ENCODE data around the gene PPP1R1B. TPM values are rescaled to one million over a fixed set of nuclear protein-coding genes. Genes with fewer than 3 reads are reported as not detected.
A peak's percentile ranks its signal among the peaks of the same experiment; 100 is the strongest.

PPP1R1B gene
- total RNA-seq, 5 donors from 2014 or later (not counting 1 experiment from before 2014, with no cell fraction given), result 0.12 to 0.35 (median 0.18) TPM; not detected in 1

DNA sequence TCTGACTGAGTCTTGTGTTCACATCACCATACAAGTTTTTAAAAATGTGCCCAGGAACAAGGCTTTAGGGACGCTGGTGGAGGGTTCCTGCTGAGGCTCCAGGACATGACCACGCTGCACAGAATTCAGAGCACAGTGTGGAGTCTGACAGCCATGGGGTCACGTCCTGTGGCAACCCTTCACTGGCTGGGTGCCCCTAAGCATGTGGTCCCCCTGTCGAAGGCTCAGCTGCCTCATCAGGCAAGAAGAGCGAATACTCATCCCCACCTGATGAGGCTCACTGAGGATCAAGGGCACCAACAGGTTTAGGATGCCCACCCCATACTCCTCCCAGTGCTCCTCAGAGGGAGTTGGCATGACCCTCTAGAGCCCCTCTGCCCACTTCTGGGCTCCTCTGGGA, 47.4 kb downstream of the PPP1R1B start:
- WGBS (ENCODE audit: insufficient coverage), result 78% methylated on average over 3 of the region's 5 CpGs
- no peaks in the 10 kb centered on the region for H3K9me3 Mint-ChIP-seq
- DNase-seq, result no peak
- CTCF ChIA-PET, result interaction anchor here in 1 of 2 donors (0.7 kb wide), 1 partner anchor 151 kb away, joined by 3 read pairs; no protein-coding TSS in a partner anchor
- peaks cover 38 to 50% (median 46%) of the 10 kb centered on the region in 3 donors for H3K4me1 Mint-ChIP-seq
- Histone ChIP-seq H3K9me3 (no peaks in the 10 kb centered on the region), H3K27me3 (replicated peaks in 1 of 2; ENCODE audit: control insufficient read depth in 2 of 2, extremely low read depth in 1 of 2, insufficient read depth in 2 of 2, low read length in 1 of 2) (peaks cover 0 to 27% of the 10 kb centered on the region in 2 experiments), H3K4me3 (ENCODE audit: control insufficient read depth in 1 of 2, extremely low read depth in 1 of 2, low read length in 1 of 2) (no peak overlapping the region), H3K4me1 (ENCODE audit: control insufficient read depth in 1 of 2, extremely low read depth in 1 of 2, insufficient read depth in 2 of 2, low read length in 2 of 2) (peaks cover 22 to 60% of the 10 kb centered on the region in 2 experiments), H3K36me3 (ENCODE audit: control insufficient read depth in 2 of 2, extremely low read depth in 1 of 2, insufficient read depth in 1 of 2, low read length in 1 of 2) (no peaks in the 10 kb centered on the region), H3K27ac (ENCODE audit: low read length) (no peak overlapping the region)
- POLR2A ChIA-PET, result no interaction called here
- no peaks in the 10 kb centered on the region for H3K36me3 Mint-ChIP-seq
- no peak overlapping the region for H3K4me3 Mint-ChIP-seq
- no peak for ATAC-seq (replicated peaks in 1 of 4)
- H3K27ac Mint-ChIP-seq, result no peak overlapping the region
- H3K27me3 Mint-ChIP-seq, result peaks cover 0 to 4% of the 10 kb centered on the region in 2 donors

DNA sequence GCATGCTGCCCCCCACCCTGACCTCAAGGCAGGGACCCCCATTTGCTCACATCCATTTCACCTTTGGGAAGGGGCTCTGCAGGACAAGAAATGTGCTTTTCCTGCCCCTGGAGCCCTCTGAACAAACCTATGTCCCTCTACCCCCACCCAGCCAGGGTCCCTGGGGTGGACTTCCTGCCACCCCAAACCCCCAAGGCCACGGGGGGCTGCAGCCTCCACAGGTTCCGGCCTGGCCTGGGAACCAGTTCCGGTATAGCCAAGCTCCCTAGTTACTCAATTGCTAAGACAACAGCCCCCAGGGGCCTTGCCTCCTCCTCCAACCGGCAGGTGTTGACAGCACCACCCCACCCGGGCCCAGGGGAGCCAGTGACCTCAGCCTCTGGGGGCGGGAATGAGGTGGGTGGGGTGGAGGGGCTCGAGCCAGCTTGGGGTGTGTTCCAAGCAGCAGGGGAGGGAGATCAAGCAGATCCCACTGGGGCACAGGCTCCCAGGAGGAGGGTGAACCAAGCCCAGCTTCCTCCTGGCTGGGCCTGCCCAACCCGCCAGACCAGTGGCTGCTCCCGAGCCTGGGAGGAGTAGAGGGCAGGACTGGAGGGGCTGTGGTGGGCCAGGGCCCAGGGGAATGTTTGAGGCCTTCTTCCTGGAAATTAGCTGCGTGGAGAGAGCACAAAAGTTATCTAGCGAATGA, 48.1 kb downstream of the PPP1R1B start:
- H3K9me3 Mint-ChIP-seq, result no peaks in the 10 kb centered on the region
- H3K27ac Mint-ChIP-seq, result no peak overlapping the region
- DNase-seq (no peak), ATAC-seq (replicated peaks in 1 of 4) (no peak)
- no peak overlapping the region for H3K4me3 ChIP-seq (ENCODE audit: control insufficient read depth in 1 of 2, extremely low read depth in 1 of 2, low read length in 1 of 2)
- H3K9me3 ChIP-seq, result no peaks in the 10 kb centered on the region
- ChIA-PET CTCF (interaction anchor here in 1 of 2 donors (0.7 kb wide), 1 partner anchor 152 kb away, joined by 3 read pairs; no protein-coding TSS in a partner anchor), POLR2A (no interaction called here)
- no peak overlapping the region for H3K27ac ChIP-seq (ENCODE audit: low read length)
- WGBS (ENCODE audit: insufficient coverage), result 70% methylated on average over 5 of the region's 11 CpGs
- H3K36me3 ChIP-seq (ENCODE audit: control insufficient read depth in 2 of 2, extremely low read depth in 1 of 2, insufficient read depth in 1 of 2, low read length in 1 of 2), result no peaks in the 10 kb centered on the region
- H3K27me3 ChIP-seq (replicated peaks in 1 of 2; ENCODE audit: control insufficient read depth in 2 of 2, extremely low read depth in 1 of 2, insufficient read depth in 2 of 2, low read length in 1 of 2), result peaks cover 0 to 20% of the 10 kb centered on the region in 2 experiments
- H3K36me3 Mint-ChIP-seq, result no peaks in the 10 kb centered on the region
- peaks cover 0 to 2% of the 10 kb centered on the region in 2 donors for H3K27me3 Mint-ChIP-seq
- peaks cover 45 to 55% (median 52%) of the 10 kb centered on the region in 3 donors for H3K4me1 Mint-ChIP-seq
- peaks cover 28 to 63% of the 10 kb centered on the region in 2 experiments for H3K4me1 ChIP-seq (ENCODE audit: control insufficient read depth in 1 of 2, extremely low read depth in 1 of 2, insufficient read depth in 2 of 2, low read length in 2 of 2)
- H3K4me3 Mint-ChIP-seq, result no peak overlapping the region

DNA sequence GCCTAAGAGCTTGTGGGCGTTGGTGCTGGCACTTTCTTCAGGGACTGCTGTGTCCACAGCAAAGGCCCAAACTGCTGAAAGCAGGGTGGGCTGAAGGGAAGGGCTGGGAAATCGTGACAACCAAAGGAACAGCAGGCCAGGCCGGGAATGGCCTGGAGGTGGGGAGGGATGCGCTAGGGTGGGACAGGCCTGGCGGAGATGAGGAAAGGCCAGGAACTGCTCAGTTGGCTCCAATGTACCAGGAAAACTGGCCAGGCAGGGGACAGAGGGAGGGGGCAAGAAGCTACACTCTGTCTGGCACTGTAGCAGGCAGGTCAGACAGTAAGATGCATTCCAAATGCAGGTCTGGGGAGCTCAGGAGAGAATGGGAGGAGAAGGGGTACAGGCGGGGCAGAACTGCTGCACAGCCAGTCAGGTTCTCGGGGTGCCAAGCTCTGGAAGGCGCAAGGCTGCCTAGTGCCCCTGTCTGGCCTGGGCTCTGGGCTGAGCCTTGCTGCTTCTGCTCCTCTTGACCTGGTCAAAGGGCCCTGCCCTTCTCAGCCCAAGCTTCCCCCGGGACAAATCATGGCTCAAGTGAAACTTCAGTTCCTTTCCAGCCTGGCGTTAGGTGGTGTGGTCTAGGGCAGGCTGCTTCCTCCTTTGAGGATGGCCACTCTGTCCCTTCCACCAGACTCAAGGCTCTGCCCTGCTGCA, 48.8 kb downstream of the PPP1R1B start:
- Mint-ChIP-seq H3K36me3 (no peaks in the 10 kb centered on the region), H3K4me1 (peaks cover 52 to 62% (median 59%) of the 10 kb centered on the region in 3 donors), H3K9me3 (no peaks in the 10 kb centered on the region), H3K4me3 (peak overlapping the region in 1 of 3 donors; percentile 44), H3K27me3 (peaks cover 0 to 2% of the 10 kb centered on the region in 2 donors), H3K27ac (peak overlapping the region; percentile 97 to 98)
- H3K27ac ChIP-seq (ENCODE audit: low read length), result peak overlapping the region; percentile 64
- H3K36me3 ChIP-seq (ENCODE audit: control insufficient read depth in 2 of 2, extremely low read depth in 1 of 2, insufficient read depth in 1 of 2, low read length in 1 of 2), result no peaks in the 10 kb centered on the region
- ATAC-seq (replicated peaks in 1 of 4) (no peak), DNase-seq (no peak)
- H3K9me3 ChIP-seq, result no peaks in the 10 kb centered on the region
- 100% methylated on average over 7 of the region's 10 CpGs for WGBS (ENCODE audit: insufficient coverage)
- peaks cover 0 to 13% of the 10 kb centered on the region in 2 experiments for H3K27me3 ChIP-seq (replicated peaks in 1 of 2; ENCODE audit: control insufficient read depth in 2 of 2, extremely low read depth in 1 of 2, insufficient read depth in 2 of 2, low read length in 1 of 2)
- CTCF ChIA-PET, result no interaction called here
- H3K4me3 ChIP-seq (ENCODE audit: control insufficient read depth in 1 of 2, extremely low read depth in 1 of 2, low read length in 1 of 2), result no peak overlapping the region
- peaks cover 35 to 70% of the 10 kb centered on the region in 2 experiments for H3K4me1 ChIP-seq (ENCODE audit: control insufficient read depth in 1 of 2, extremely low read depth in 1 of 2, insufficient read depth in 2 of 2, low read length in 2 of 2)
- POLR2A ChIA-PET, result interaction anchor here in 1 of 2 donors (0.7 kb wide), 1 partner anchor 13 kb away, joined by 3 read pairs; the partner anchor contains the start of gene PGAP3

DNA sequence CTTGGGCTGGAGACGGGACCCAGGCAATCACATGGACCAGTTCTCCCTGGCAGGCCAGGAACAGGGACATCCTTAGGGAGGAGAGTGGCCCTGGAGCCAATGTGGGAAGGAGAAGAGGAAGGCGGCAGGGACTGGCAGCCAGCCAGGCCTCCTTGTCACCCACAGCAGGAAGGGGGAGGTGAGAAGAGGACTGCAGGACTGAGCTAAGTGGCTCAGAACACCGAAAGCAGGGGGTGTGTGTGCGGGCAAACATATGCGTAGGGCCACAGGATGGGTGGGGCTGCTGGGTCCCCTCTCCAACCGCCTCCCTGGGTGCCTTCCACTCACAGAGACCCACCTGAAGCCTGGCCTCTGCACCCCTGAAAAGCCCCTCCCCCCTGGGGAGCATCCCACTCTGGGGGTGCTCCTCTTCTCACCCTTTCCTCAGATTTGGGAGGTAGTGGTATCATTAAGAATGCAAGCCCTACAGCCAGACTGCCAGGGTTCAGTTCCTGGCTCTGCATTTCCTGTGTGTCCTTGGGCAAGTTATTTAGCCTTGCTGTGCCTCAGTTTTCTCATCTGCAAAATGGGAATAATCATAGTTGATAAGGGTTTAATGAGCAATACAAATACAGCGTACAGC, 49.6 kb downstream of the PPP1R1B start:
- DNase-seq (peak in 33 of 35 experiments; percentile 33 to 77 (median 57)), ATAC-seq (replicated peaks in 1 of 4) (peak; percentile 66 to 82 (median 74))
- Histone ChIP-seq H3K27ac (ENCODE audit: low read length) (peak overlapping the region; percentile 64), H3K27me3 (replicated peaks in 1 of 2; ENCODE audit: control insufficient read depth in 2 of 2, extremely low read depth in 1 of 2, insufficient read depth in 2 of 2, low read length in 1 of 2) (peaks cover 0 to 5% of the 10 kb centered on the region in 2 experiments), H3K4me1 (ENCODE audit: control insufficient read depth in 1 of 2, extremely low read depth in 1 of 2, insufficient read depth in 2 of 2, low read length in 2 of 2) (peaks cover 36 to 78% of the 10 kb centered on the region in 2 experiments), H3K4me3 (ENCODE audit: control insufficient read depth in 1 of 2, extremely low read depth in 1 of 2, low read length in 1 of 2) (no peak overlapping the region), H3K9me3 (no peaks in the 10 kb centered on the region), H3K36me3 (ENCODE audit: control insufficient read depth in 2 of 2, extremely low read depth in 1 of 2, insufficient read depth in 1 of 2, low read length in 1 of 2) (peaks cover 0 to 7% of the 10 kb centered on the region in 2 donors)
- no peaks in the 10 kb centered on the region for H3K9me3 Mint-ChIP-seq
- 11% methylated on average over 2 of the region's 7 CpGs for WGBS (ENCODE audit: insufficient coverage)
- H3K4me1 Mint-ChIP-seq, result peaks cover 58 to 69% (median 66%) of the 10 kb centered on the region in 3 donors
- CTCF ChIA-PET, result interaction anchor here in 1 of 2 donors (0.8 kb wide), 1 partner anchor 12 kb away, joined by 3 read pairs; the partner anchor contains the start of gene PGAP3
- peak overlapping the region in 1 of 3 donors; percentile 44 for H3K4me3 Mint-ChIP-seq
- POLR2A ChIA-PET, result interaction anchor here in 1 of 2 donors (0.7 kb wide), 1 partner anchor 12 kb away, joined by 3 read pairs; the partner anchor contains the start of gene PGAP3
- H3K36me3 Mint-ChIP-seq, result no peaks in the 10 kb centered on the region
- H3K27me3 Mint-ChIP-seq, result peaks cover 0 to 2% of the 10 kb centered on the region in 2 donors
- peak overlapping the region; percentile 97 to 98 for H3K27ac Mint-ChIP-seq

DNA sequence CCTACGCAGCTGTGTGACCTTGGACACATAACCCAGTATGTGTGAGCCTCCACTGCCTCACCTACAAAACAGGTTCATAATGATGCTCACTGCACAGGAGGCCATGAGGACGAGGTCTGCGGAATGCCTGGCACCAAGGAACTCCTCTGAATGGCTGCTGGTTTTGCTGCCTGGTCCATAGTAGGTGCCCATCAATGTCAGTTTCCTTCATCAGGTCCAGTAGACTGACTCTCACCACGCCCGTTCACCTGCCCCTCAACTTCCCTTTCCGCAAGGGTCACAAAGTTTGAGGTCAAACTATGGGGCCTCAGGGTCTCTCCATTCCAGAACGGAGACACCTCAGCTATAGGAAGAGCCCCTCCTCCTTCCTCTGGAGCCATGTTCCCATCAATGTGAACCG, 50.3 kb downstream of the PPP1R1B start:
- Mint-ChIP-seq H3K4me3 (peak overlapping the region in 1 of 3 donors; percentile 38), H3K36me3 (no peaks in the 10 kb centered on the region), H3K27ac (peak overlapping the region; percentile 97 to 98), H3K27me3 (no peaks in the 10 kb centered on the region), H3K9me3 (no peaks in the 10 kb centered on the region), H3K4me1 (peaks cover 53 to 66% (median 63%) of the 10 kb centered on the region in 3 donors)
- H3K4me3 ChIP-seq (ENCODE audit: control insufficient read depth in 1 of 2, extremely low read depth in 1 of 2, low read length in 1 of 2), result no peak overlapping the region
- ATAC-seq (replicated peaks in 1 of 4) (no peak), DNase-seq (no peak)
- peaks cover 36 to 75% of the 10 kb centered on the region in 2 experiments for H3K4me1 ChIP-seq (ENCODE audit: control insufficient read depth in 1 of 2, extremely low read depth in 1 of 2, insufficient read depth in 2 of 2, low read length in 2 of 2)
- peak overlapping the region; percentile 64 for H3K27ac ChIP-seq (ENCODE audit: low read length)
- CTCF ChIA-PET, result interaction anchor here (0.6 to 1.3 kb wide), 3 partner anchors 22 to 942 kb away, joined by 3 to 5 read pairs (median 3); no protein-coding TSS in a partner anchor
- peaks cover 0 to 8% of the 10 kb centered on the region in 2 donors for H3K36me3 ChIP-seq (ENCODE audit: control insufficient read depth in 2 of 2, extremely low read depth in 1 of 2, insufficient read depth in 1 of 2, low read length in 1 of 2)
- POLR2A ChIA-PET, result no interaction called here
- H3K9me3 ChIP-seq, result no peaks in the 10 kb centered on the region
- no peaks in the 10 kb centered on the region for H3K27me3 ChIP-seq (replicated peaks in 1 of 2; ENCODE audit: control insufficient read depth in 2 of 2, extremely low read depth in 1 of 2, insufficient read depth in 2 of 2, low read length in 1 of 2)
- WGBS (ENCODE audit: insufficient coverage), result 82% methylated on average over 5 of the region's 8 CpGs
